ENCODE measurements around the gene SLC35C1.

GRCh38 chr11:45848654-45849081, 43.7 kb downstream of the SLC35C1 start:
- TF ChIP-seq FOS (IDR thresholded peaks at IDR 0.05; ENCODE audit: borderline replicate concordance, insufficient read depth, low read length) (no peak), MAX (IDR thresholded peaks at IDR 0.05; ENCODE audit: insufficient read depth, insufficient read length) (no peak), EZH2 (IDR thresholded peaks at IDR 0.05; ENCODE audit: borderline replicate concordance, low read depth, low read length, severe bottlenecking) (no peak), CTCF (IDR thresholded peaks at IDR 0.05; ENCODE audit: extremely low read depth in 1 of 2, insufficient read depth in 1 of 2, low read depth in 1 of 2, low read length in 2 of 2) (no peak)
